Psoas muscle (tissue), 8 donors: ENCODE results near the gene TXNDC11. TPM values are rescaled to one million over a fixed set of nuclear protein-coding genes. Genes with fewer than 3 reads are reported as not detected.
A peak's percentile ranks its signal among the peaks of the same experiment; 100 is the strongest.

ENCODE experiments used
- ATAC-seq, 4 donors: fragments of 200-7000 bp; cut with Tn5 transposase; one replicate each; pipeline ENCODE4 v1.9.1; 2020; ENCODE audit warnings: moderate library complexity in 3 of 4, mild to moderate bottlenecking in 2 of 4
- DNase-seq, 2 donors: peaks; one replicate each; pipeline ENCODE4 v3.0.0-alpha.2; 2020
- H3K27ac ChIP-seq: fragments of 200-600 bp; one replicate; pipeline ENCODE4 v1.8.0; 2022
- H3K27me3 ChIP-seq, 3 donors: fragments of 200-600 bp in 1 of 3; one replicate each; pipeline versions ENCODE4 v1.6.1 to v1.8.0; 2013 to 2022; ENCODE audit warnings: low read length in 2 of 3, mild to moderate bottlenecking in 2 of 3, moderate library complexity in 1 of 3; ENCODE audit not compliant: insufficient read depth in 3 of 3
- H3K36me3 ChIP-seq, 2 donors: fragments of 200-600 bp in 1 of 2; one replicate each; pipeline versions ENCODE4 v1.6.1 to v1.8.0; 2013 to 2022; ENCODE audit warnings: low read depth in 1 of 2, mild to moderate bottlenecking in 1 of 2, moderate library complexity in 1 of 2; ENCODE audit not compliant: insufficient read depth in 1 of 2
- H3K4me1 ChIP-seq: fragments of 200-600 bp; one replicate; pipeline ENCODE4 v1.8.0; 2022
- H3K4me3 ChIP-seq: fragments of 200-600 bp; one replicate; pipeline ENCODE4 v1.8.0; 2022; ENCODE audit warnings: mild to moderate bottlenecking
- H3K9me3 ChIP-seq: fragments of 200-600 bp; one replicate; pipeline ENCODE4 v1.8.0; 2022
- CTCF ChIP-seq: fragments of 200-600 bp; IDR thresholded peaks from one replicate; pipeline ENCODE4 v1.8.0; 2022; ENCODE audit warnings: antibody characterized with exemption
- WGBS, 3 donors: extraction: QIAGEN DNeasy Blood & Tissue Kit; methylation state at CpG; one replicate each; pipeline versions ENCODE4 v1.1.6 to v1.1.7; 2013; 5-methylcytosine and 5-hydroxymethylcytosine counted together
- intact Hi-C, 2 donors: fragments of 100-400 bp; cut with DNase I; formaldehyde crosslinking; loops; one replicate each; pipeline versions ENCODE4 v1.11.0 to v1.14.2; 2022
- polyA plus RNA-seq, 3 donors: library from polyadenylated mRNA; stranded (reverse); fragments of 200-250 nt; gene quantifications; one replicate each; pipeline ENCODE4 v1.2.3, GENCODE V29; 2013
- total RNA-seq, 4 donors: library from RNA; stranded (reverse); fragmentation: NEBNext Ultra II Directional in 2 of 4; extraction: Animal tissue kit (Norgen Biotek cat#: 25700) in 2 of 4; gene quantifications; one replicate each; pipeline versions ENCODE4 v1.2.1 to v1.2.4, GENCODE V29; 2021 to 2023
- donor health status: healthy with polysubstance abuse.
- donor health status: DM: no; HTN: no; CAD: no; lungs with moderate emphysema.
- donor health status: Bipolar disorder and iron deficiency.
- donor health status: healthy.
- donor health status: DM: yes; HTN: yes; CAD: no.
- donor health status: DM: no; HTN: no; CAD: no.
- donor health status: DM: no; HTN: no; CAD: no.
- donor health status: DM: yes; HTN: yes; CAD: no.

Gene TXNDC11
- total and polyA plus RNA-seq, 7 donors: 21.3 to 49.1 (median 37.2) TPM

- H3K9me3 ChIP-seq: no peaks in the 10 kb centered on the region
- no peak overlapping the region for H3K4me3 ChIP-seq
- H3K4me1 ChIP-seq: peaks cover 33% of the 10 kb centered on the region
- TF ChIP-seq CTCF: no peak
- intact Hi-C loops: loop anchor here (5.0 to 10.0 kb wide), 3 partner anchors 72 to 752 kb away; no protein-coding TSS in a partner anchor
- DNase-seq (no peak), ATAC-seq (no peak)
- no peak overlapping the region for H3K27ac ChIP-seq
- H3K27me3 ChIP-seq: no peaks in the 10 kb centered on the region
- peaks cover 1 to 78% of the 10 kb centered on the region in 2 donors for H3K36me3 ChIP-seq
Observed at GRCh38 chr16:11716336-11716735, 26.3 kb downstream of the TXNDC11 start.

- no peak overlapping the region for H3K4me3 ChIP-seq
- 84 to 90% (median 86%) methylated on average over 8 of the region's 8 CpGs for WGBS, 3 donors
- no peaks in the 10 kb centered on the region for H3K27me3 ChIP-seq
- no peaks in the 10 kb centered on the region for H3K9me3 ChIP-seq
- intact Hi-C loops: loop anchor here (5.0 to 10.0 kb wide), 3 partner anchors 71 to 751 kb away; no protein-coding TSS in a partner anchor
- DNase-seq (no peak), ATAC-seq (no peak)
- peaks cover 42% of the 10 kb centered on the region for H3K4me1 ChIP-seq
- peak overlapping the region; percentile 44 for H3K27ac ChIP-seq
- H3K36me3 ChIP-seq: peaks cover 4 to 73% of the 10 kb centered on the region in 2 donors
- TF ChIP-seq CTCF: no peak
Observed at GRCh38 chr16:11715246-11715947, 27.3 kb downstream of the TXNDC11 start.

- Histone ChIP-seq H3K27me3 (no peaks in the 10 kb centered on the region), H3K36me3 (peaks cover 4 to 52% of the 10 kb centered on the region in 2 donors), H3K4me3 (no peak overlapping the region), H3K27ac (peak overlapping the region; percentile 69), H3K4me1 (peaks cover 46% of the 10 kb centered on the region), H3K9me3 (no peaks in the 10 kb centered on the region)
- 62 to 87% (median 73%) methylated on average over 3 of the region's 3 CpGs for WGBS, 3 donors
- intact Hi-C loops: loop anchor here (5.0 to 10.0 kb wide), 5 partner anchors 35 to 747 kb away; no protein-coding TSS in a partner anchor
- TF ChIP-seq CTCF: no peak
- ATAC-seq: no peak
- no peak for DNase-seq
Observed at GRCh38 chr16:11712122-11712521, 30.5 kb downstream of the TXNDC11 start.

- ATAC-seq (no peak), DNase-seq (no peak)
- 91 to 96% (median 92%) methylated on average over 4 of the region's 4 CpGs for WGBS, 3 donors
- TF ChIP-seq CTCF: no peak
- Histone ChIP-seq H3K36me3 (peaks cover 4 to 52% of the 10 kb centered on the region in 2 donors), H3K9me3 (no peaks in the 10 kb centered on the region), H3K27me3 (no peaks in the 10 kb centered on the region), H3K27ac (peak overlapping the region; percentile 69), H3K4me1 (peaks cover 50% of the 10 kb centered on the region), H3K4me3 (no peak overlapping the region)
- intact Hi-C loops: loop anchor here (5.0 to 10.0 kb wide), 5 partner anchors 34 to 747 kb away; no protein-coding TSS in a partner anchor
Observed at GRCh38 chr16:11711662-11712061, 31.0 kb downstream of the TXNDC11 start.
